Cerebellar nuclear complex (tissue), 1 donor: Measurements from ENCODE around the gene HTR4.

Experiments used
- DNase-seq, 2 experiments: peaks; one replicate each; lab custom pipeline; 2025; lab: John Stamatoyannopoulos, UW

The HTR4 gene

GRCh38 chr5:148663509-148663908 is 9.2 kb upstream of the HTR4 start:
- no peak for DNase-seq

- no peak for DNase-seq
These were observed 6.0 kb upstream of the HTR4 start for GRCh38 chr5:148660346-148660660.

- DNase-seq, result no peak
These were observed 5.5 kb upstream of the HTR4 start for GRCh38 chr5:148659641-148660345.

- DNase-seq, result no peak
These were observed 964 bp downstream of the HTR4 start for GRCh38 chr5:148653291-148653835.

GRCh38 chr5:148651528-148651927 is 2.8 kb downstream of the HTR4 start:
- DNase-seq, result no peak

- DNase-seq, result no peak
These were observed 8.8 kb downstream of the HTR4 start for GRCh38 chr5:148645527-148645926.

GRCh38 chr5:148641735-148642134 is 12.6 kb downstream of the HTR4 start:
- DNase-seq, result no peak

GRCh38 chr5:148640471-148640870 is 13.9 kb downstream of the HTR4 start:
- no peak for DNase-seq

GRCh38 chr5:148639081-148639480 is 15.2 kb downstream of the HTR4 start:
- DNase-seq, result no peak

GRCh38 chr5:148636353-148636752 is 18.0 kb downstream of the HTR4 start:
- no peak for DNase-seq

GRCh38 chr5:148635321-148636083 is 18.8 kb downstream of the HTR4 start:
- no peak for DNase-seq

- no peak for DNase-seq
These were observed 21.3 kb downstream of the HTR4 start for GRCh38 chr5:148633067-148633377.

GRCh38 chr5:148632255-148633066 is 21.9 kb downstream of the HTR4 start:
- no peak for DNase-seq

GRCh38 chr5:148626986-148627385 is 27.3 kb downstream of the HTR4 start:
- DNase-seq, result no peak

GRCh38 chr5:148626081-148626613 is 28.2 kb downstream of the HTR4 start:
- DNase-seq, result no peak

- DNase-seq, result no peak
These were observed 29.1 kb downstream of the HTR4 start for GRCh38 chr5:148625250-148625649.

GRCh38 chr5:148623741-148624140 is 30.6 kb downstream of the HTR4 start:
- DNase-seq, result no peak

- DNase-seq, result no peak
These were observed 31.2 kb downstream of the HTR4 start for GRCh38 chr5:148623101-148623500.

GRCh38 chr5:148620696-148621095 is 33.6 kb downstream of the HTR4 start:
- no peak for DNase-seq

- no peak for DNase-seq
These were observed 34.2 kb downstream of the HTR4 start for GRCh38 chr5:148620091-148620490.

GRCh38 chr5:148619484-148619883 is 34.8 kb downstream of the HTR4 start:
- no peak for DNase-seq

- no peak for DNase-seq
These were observed 38.6 kb downstream of the HTR4 start for GRCh38 chr5:148615644-148616275.
